Endothelial cell of umbilical vein (primary cell): ENCODE measurements around the gene HID1. TPM values are rescaled to one million over a fixed set of nuclear protein-coding genes. Genes with fewer than 3 reads are reported as not detected.

Experiments
- BruUV-seq: library from RNA; stranded (reverse); fragments of 400-500 nt; replicated peaks from 2 replicates; lab custom pipeline; 2021; lab: Mats Ljungman, UMichigan
- CTCF ChIA-PET: fragments of 300-600, 350-600 bp; sonication (Branson Sonifier 250); formaldehyde crosslinking; loops from one replicate; lab custom pipeline; 2021; ENCODE audit warnings: antibody characterized with exemption, inconsistent platforms; lab: Charles Lee
- POLR2A ChIA-PET: fragments of 300-600, 350-600 bp; sonication (Branson Sonifier 250); formaldehyde crosslinking; loops from one replicate; lab custom pipeline; 2021; ENCODE audit warnings: antibody characterized with exemption, inconsistent platforms; lab: Charles Lee
- DNase-seq: peaks from one replicate; pipeline ENCODE4 v3.0.0-alpha.2; 2011; ENCODE audit warnings: low read depth, low spot score
- FAIRE-seq: peaks from 2 replicates; lab custom pipeline; 2011; peaks lifted over from hg19 to GRCh38; lab: Jason Lieb, UNC
- H2AFZ ChIP-seq: 2 replicates; pipeline ENCODE4 v1.6.0; 2012; ENCODE audit warnings: low read depth, low read length, control low read depth, inconsistent platforms
- H3K27ac ChIP-seq: 2 replicates; pipeline ENCODE4 v1.5.1; 2011; ENCODE audit warnings: low read depth, mild to moderate bottlenecking, control low read depth, low read length, moderate library complexity; ENCODE audit not compliant: insufficient read depth
- H3K27me3 ChIP-seq, 2 experiments: 2 replicates each; pipeline versions ENCODE4 v1.6.0 to v1.6.1; 2011; ENCODE audit warnings: low read length in 2 of 2, mixed read lengths in 1 of 2; ENCODE audit not compliant: control insufficient read depth in 2 of 2, insufficient read depth in 2 of 2
- H3K36me3 ChIP-seq, 2 experiments: 2 replicates in 1 of 2; 3 replicates in 1 of 2; pipeline ENCODE4 v1.5.1; 2011; ENCODE audit warnings: low read length in 2 of 2, mild to moderate bottlenecking in 1 of 2, moderate library complexity in 1 of 2; ENCODE audit not compliant: control insufficient read depth in 2 of 2, insufficient read depth in 2 of 2; ENCODE audit errors: extremely low read depth in 1 of 2
- H3K4me1 ChIP-seq: 3 replicates; pipeline ENCODE4 v1.5.1; 2011; ENCODE audit warnings: mild to moderate bottlenecking, low read length; ENCODE audit not compliant: control insufficient read depth, insufficient read depth; ENCODE audit errors: extremely low read depth
- H3K4me2 ChIP-seq: 2 replicates; pipeline ENCODE4 v1.6.1; 2011; ENCODE audit warnings: low read length, control low read depth, mixed read lengths; ENCODE audit not compliant: insufficient read depth
- H3K4me3 ChIP-seq, 3 experiments: fragments of 200-600 bp in 1 of 3; sonication (generic), shearing (Covaris generic) in 1 of 3; replicated peaks in 1 of 3; 2 replicates each; pipeline ENCODE4 v1.5.1; 2011 to 2016; ENCODE audit warnings: control low read depth in 3 of 3, low read length in 3 of 3, mild to moderate bottlenecking in 2 of 3, inconsistent platforms in 1 of 3, low read depth in 1 of 3, moderate library complexity in 1 of 3; ENCODE audit not compliant: insufficient read depth in 1 of 3
- H3K79me2 ChIP-seq: 2 replicates; pipeline ENCODE4 v1.6.0; 2012; ENCODE audit warnings: low read length, inconsistent platforms; ENCODE audit not compliant: control insufficient read depth, insufficient read depth
- H3K9ac ChIP-seq: replicated peaks from 2 replicates; pipeline ENCODE3; 2011; ENCODE audit warnings: low read length, control low read depth; ENCODE audit not compliant: insufficient read depth; ENCODE audit errors: extremely low read depth
- H3K9me1 ChIP-seq: replicated peaks from 3 replicates; pipeline ENCODE4 v1.6.0; 2011; ENCODE audit warnings: mild to moderate bottlenecking, low read length; ENCODE audit not compliant: control insufficient read depth, insufficient read depth; ENCODE audit errors: extremely low read depth
- H3K9me3 ChIP-seq: replicated peaks from 2 replicates; pipeline ENCODE4 v1.5.1; 2012; ENCODE audit warnings: low read length, inconsistent platforms; ENCODE audit not compliant: control insufficient read depth, insufficient read depth
- H4K20me1 ChIP-seq: replicated peaks from 2 replicates; pipeline ENCODE3; 2011; ENCODE audit warnings: mild to moderate bottlenecking, low read length; ENCODE audit not compliant: control insufficient read depth, insufficient read depth; ENCODE audit errors: extremely low read depth
- CTCF ChIP-seq, 2 donors: IDR thresholded peaks; 1 replicate in 1 of 2; 2 replicates in 1 of 2; pipeline ENCODE4 v1.5.1; 2011; ENCODE audit warnings: low read length in 2 of 2, mild to moderate bottlenecking in 2 of 2, moderate library complexity in 2 of 2, control low read depth in 1 of 2, inconsistent platforms in 1 of 2, low read depth in 1 of 2; ENCODE audit not compliant: insufficient read depth in 1 of 2; ENCODE audit errors: extremely low read depth in 1 of 2
- EZH2 ChIP-seq: IDR thresholded peaks from 2 replicates; pipeline ENCODE4 v1.6.1; 2012; ENCODE audit warnings: borderline replicate concordance, low read depth, mild to moderate bottlenecking, moderate library complexity, low read length, inconsistent platforms; ENCODE audit not compliant: severe bottlenecking
- FOS ChIP-seq: IDR thresholded peaks from 2 replicates; pipeline ENCODE4 v1.6.1; 2011; ENCODE audit warnings: mild to moderate bottlenecking, low read length, moderate library complexity, borderline replicate concordance; ENCODE audit not compliant: insufficient read depth
- GATA2 ChIP-seq: IDR thresholded peaks from 2 replicates; pipeline ENCODE4 v1.7.0; 2011; ENCODE audit warnings: low read depth, mild to moderate bottlenecking, moderate library complexity, mixed read lengths, low read length; ENCODE audit not compliant: insufficient read length, insufficient read depth
- JUN ChIP-seq: IDR thresholded peaks from 2 replicates; pipeline ENCODE4 v1.6.1; 2011; ENCODE audit warnings: borderline replicate concordance, low read depth; ENCODE audit not compliant: insufficient read length, insufficient read depth
- MAX ChIP-seq: IDR thresholded peaks from 2 replicates; pipeline ENCODE4 v1.6.1; 2011; ENCODE audit not compliant: insufficient read depth, insufficient read length
- MYC ChIP-seq: IDR thresholded peaks from one replicate; pipeline ENCODE4 v1.6.1; 2011; ENCODE audit warnings: mild to moderate bottlenecking, low read depth, low read length
- POLR2A ChIP-seq: IDR thresholded peaks from 2 replicates; pipeline ENCODE4 v1.6.1; 2012; ENCODE audit warnings: low read depth, mild to moderate bottlenecking, control low read depth, low read length
- POLR2AphosphoS5 ChIP-seq: IDR thresholded peaks from 2 replicates; pipeline ENCODE4 v1.6.1; 2012; ENCODE audit warnings: low read depth, mild to moderate bottlenecking, control low read depth, low read length, moderate library complexity; ENCODE audit not compliant: insufficient read depth
- dilution Hi-C: fragments of 300-500 bp; cut with MboI; formaldehyde crosslinking; loops from one replicate; pipeline ENCODE4 v1.15.0; 2019; ENCODE audit warnings: low sequenced_read_pairs; ENCODE audit not compliant: extremely low pct_ligation_motif_present
- intact Hi-C: fragments of 100-400 bp; cut with micrococcal nuclease; formaldehyde crosslinking; loops from one replicate; pipeline ENCODE4 v1.10.0; 2022
- polyA plus RNA-seq, 4 experiments: library from polyadenylated mRNA; depleted of rRNA in 3 of 4; stranded (reverse) in 3 of 4; unstranded in 1 of 4; fragments of >200 nt; gene quantifications; 2 replicates each; pipeline versions ENCODE4 v1.2.1 to v1.2.3, GENCODE V29; 2011 to 2012; ENCODE audit warnings: missing spikeins in 1 of 4
- total RNA-seq: library from RNA; stranded (reverse); gene quantifications from 2 replicates; pipeline ENCODE4 v1.2.3, GENCODE V29; 2021

Gene HID1
- total and polyA plus RNA-seq, 2 donors (not counting 3 experiments of a cell fraction or from before 2014, with no cell fraction given), result 41.4 to 53.3 TPM

GRCh38 chr17:74946641-74947040 is 25.9 kb downstream of the HID1 start:
- H2AFZ ChIP-seq, result no peak overlapping the region
- no peak overlapping the region for H3K9ac ChIP-seq
- no peak overlapping the region for H3K4me3 ChIP-seq
- no peak overlapping the region for H3K27ac ChIP-seq
- no peaks in the 10 kb centered on the region for H3K36me3 ChIP-seq
- H3K9me1 ChIP-seq, result no peaks in the 10 kb centered on the region
- CTCF ChIA-PET, result interaction anchor here (1.0 kb wide), 1 partner anchor 23 kb away, joined by 3 read pairs; the partner anchor contains the start of gene OTOP2
- POLR2A ChIA-PET, result no interaction called here
- FAIRE-seq (no peak), DNase-seq (no peak)
- dilution Hi-C loops, result no loop called here
- TF ChIP-seq FOS, result no peak
- no peak for TF ChIP-seq POLR2AphosphoS5
- no peak for TF ChIP-seq EZH2
- TF ChIP-seq GATA2, result no peak
- TF ChIP-seq MYC, result no peak
- TF ChIP-seq MAX, result no peak
- no peak for TF ChIP-seq CTCF (IDR thresholded peaks at IDR 0.05; ENCODE audit: extremely low read depth in 1 of 2, insufficient read depth in 1 of 2, low read depth in 1 of 2, low read length in 2 of 2)
- no peak for TF ChIP-seq JUN
- no peak for TF ChIP-seq POLR2A
- H3K4me1 ChIP-seq, result no peaks in the 10 kb centered on the region
- intact Hi-C loops, result no loop called here
- no peaks in the 10 kb centered on the region for H3K79me2 ChIP-seq
- H3K4me2 ChIP-seq, result no peak overlapping the region
- H4K20me1 ChIP-seq, result no peaks in the 10 kb centered on the region
- BruUV-seq, result no TSS peak
- peaks cover 0 to 2% of the 10 kb centered on the region in 2 experiments for H3K27me3 ChIP-seq
- no peaks in the 10 kb centered on the region for H3K9me3 ChIP-seq
